HCT116 (cell line): ENCODE results near the gene GPRIN2. TPM values are rescaled to one million over a fixed set of nuclear protein-coding genes. Genes with fewer than 3 reads are reported as not detected.
"Not testable (repeated sequence)": the region's sequence is repeated elsewhere in the genome, so short reads cannot be mapped to it uniquely, and the experiment has no call there.

Experiments
- ATAC-seq: fragments of 200-7000 bp; cut with Tn5 transposase; 2 replicates; pipeline ENCODE4 v1.9.1; 2020; ENCODE audit warnings: mild to moderate bottlenecking, moderate library complexity
- BruUV-seq: library from RNA; stranded (reverse); fragments of 400-500 nt; replicated peaks from 2 replicates; lab custom pipeline; 2021; lab: Mats Ljungman, UMichigan
- CTCF ChIA-PET: fragments of 300-600 bp; sonication (Branson Sonifier 250); formaldehyde crosslinking; loops from one replicate; lab custom pipeline; 2021; ENCODE audit warnings: antibody characterized with exemption; lab: Charles Lee
- POLR2A ChIA-PET: fragments of 300-600, 350-600 bp; sonication (Branson Sonifier 250); formaldehyde crosslinking; loops from one replicate; lab custom pipeline; 2021; ENCODE audit warnings: antibody characterized with exemption; lab: Charles Lee
- RAD21 ChIA-PET, 2 experiments: fragments of 300-600 bp; sonication (Branson Sonifier 250); formaldehyde crosslinking; loops; one replicate each; lab custom pipeline; 2023; ENCODE audit warnings: low total read pairs in 2 of 2; ENCODE audit not compliant: uncharacterized antibody in 2 of 2, unreplicated experiment in 2 of 2, low non-redundant PET in 1 of 2; lab: Charles Lee
- DNase-seq: peaks from one replicate; pipeline ENCODE4 v3.0.0-alpha.2; 2010; ENCODE audit warnings: low read depth, low spot score
- H2AFZ ChIP-seq: fragments of 200-600 bp; shearing (Covaris generic), sonication (generic); 2 replicates; pipeline ENCODE4 v1.6.1; 2017; ENCODE audit warnings: low read depth, mixed run types, mixed read lengths, antibody characterized with exemption, low read length; ENCODE audit not compliant: poor library complexity, severe bottlenecking
- H3K27ac ChIP-seq: 2 replicates; pipeline ENCODE4 v1.5.1; 2012; ENCODE audit warnings: low read depth, low read length
- H3K27me3 ChIP-seq: fragments of 200-600 bp; sonication (generic); 2 replicates; pipeline ENCODE4 v1.6.1; 2016; ENCODE audit warnings: mixed run types, low read length, mixed read lengths; ENCODE audit not compliant: insufficient read depth
- H3K36me3 ChIP-seq, 2 experiments: fragments of 200-500 bp in 1 of 2; fragments of 200-600 bp in 1 of 2; sonication (Bioruptor generic) in 1 of 2; sonication (generic) in 1 of 2; 2 replicates each; pipeline versions ENCODE4 v1.5.1 to v1.6.1; 2014 to 2016; ENCODE audit warnings: low read length in 2 of 2, inconsistent platforms in 1 of 2, mixed read lengths in 1 of 2, mixed run types in 1 of 2; ENCODE audit not compliant: insufficient read depth in 2 of 2, control insufficient read depth in 1 of 2
- H3K4me1 ChIP-seq, 2 experiments: fragments of 200-600 bp in 1 of 2; sonication (generic) in 1 of 2; 2 replicates each; pipeline versions ENCODE4 v1.5.1 to v1.6.1; 2012 to 2017; ENCODE audit warnings: low read length in 2 of 2, inconsistent platforms in 1 of 2, mild to moderate bottlenecking in 1 of 2, mixed read lengths in 1 of 2, mixed run types in 1 of 2, moderate library complexity in 1 of 2; ENCODE audit not compliant: insufficient read depth in 2 of 2, control insufficient read depth in 1 of 2
- H3K4me2 ChIP-seq: fragments of 200-600 bp; sonication (generic); 2 replicates; pipeline ENCODE4 v1.6.1; 2017; ENCODE audit warnings: mixed run types, low read length, mixed read lengths
- H3K4me3 ChIP-seq, 2 experiments: fragments of 200-600 bp in 1 of 2; sonication (generic) in 1 of 2; replicated peaks in 1 of 2; 2 replicates each; pipeline ENCODE4 v1.5.1; 2011 to 2016; ENCODE audit warnings: low read length in 2 of 2, control low read depth in 1 of 2, low read depth in 1 of 2, mild to moderate bottlenecking in 1 of 2, mixed read lengths in 1 of 2, mixed run types in 1 of 2
- H3K79me2 ChIP-seq: fragments of 200-600 bp; sonication (generic); 2 replicates; pipeline ENCODE4 v1.6.1; 2017; ENCODE audit warnings: mild to moderate bottlenecking, mixed run types, low read length, moderate library complexity, mixed read lengths; ENCODE audit not compliant: insufficient read depth
- H3K9ac ChIP-seq: fragments of 200-600 bp; sonication (generic); 2 replicates; pipeline ENCODE4 v1.6.1; 2016; ENCODE audit warnings: low read length, mixed read lengths
- H3K9me2 ChIP-seq: fragments of 200-600 bp; sonication (generic), shearing (Covaris generic); 2 replicates; pipeline ENCODE4 v1.6.1; 2017; ENCODE audit warnings: mixed run types, mild to moderate bottlenecking, moderate library complexity; ENCODE audit not compliant: insufficient read depth
- H3K9me3 ChIP-seq, 2 experiments: fragments of 200-500 bp in 1 of 2; fragments of 200-600 bp in 1 of 2; sonication (Bioruptor generic) in 1 of 2; sonication (generic) in 1 of 2; 2 replicates each; pipeline ENCODE4 v1.6.1; 2014 to 2017; ENCODE audit warnings: low read length in 2 of 2, mixed read lengths in 2 of 2, inconsistent platforms in 1 of 2, low read depth in 1 of 2, mild to moderate bottlenecking in 1 of 2, mixed run types in 1 of 2, moderate library complexity in 1 of 2; ENCODE audit not compliant: control insufficient read depth in 1 of 2, insufficient read depth in 1 of 2
- H4K20me1 ChIP-seq: fragments of 200-600 bp; sonication (generic), shearing (Covaris generic); 2 replicates; pipeline ENCODE4 v1.6.1; 2017; ENCODE audit warnings: mixed run types, mild to moderate bottlenecking, moderate library complexity; ENCODE audit not compliant: insufficient read depth
- intact Hi-C: fragments of 100-400 bp; cut with micrococcal nuclease; formaldehyde crosslinking; loops from 2 replicates; pipeline ENCODE4 v1.10.0; 2022
- total RNA-seq: library from RNA; stranded (reverse); gene quantifications from one replicate; pipeline ENCODE4 v1.2.1, GENCODE V29; 2021; ENCODE audit not compliant: unreplicated experiment
- TF ChIP-seq, protein P1 (sequence below), 3 experiments: fragments of 200-600 bp in 1 of 3; sonication (generic) in 1 of 3; IDR thresholded peaks in 2 of 3; conservative IDR thresholded peaks in 1 of 3; 2 replicates each; pipeline ENCODE4 v1.5.1; 2012 to 2017; ENCODE audit warnings: low read depth in 2 of 3, low read length in 2 of 3, antibody characterized with exemption in 1 of 3, borderline replicate concordance in 1 of 3, control low read depth in 1 of 3, mild to moderate bottlenecking in 1 of 3, mixed read lengths in 1 of 3, mixed run types in 1 of 3, moderate library complexity in 1 of 3; ENCODE audit not compliant: insufficient read depth in 1 of 3

The GPRIN2 gene
- total RNA-seq, 1 experiment from 2014 or later = 1.7 TPM

- RAD21 ChIA-PET, H3K9me2 ChIP-seq, H3K79me2 ChIP-seq, H3K4me1 ChIP-seq, BruUV-seq, H2AFZ ChIP-seq, H4K20me1 ChIP-seq, DNase-seq, intact Hi-C loops, CTCF ChIA-PET, H3K9ac ChIP-seq, H3K36me3 ChIP-seq, H3K9me3 ChIP-seq, POLR2A ChIA-PET, H3K27me3 ChIP-seq, H3K27ac ChIP-seq: not testable (repeated sequence)
- peak overlapping the region; percentile 24 to 40; a peak in 3 of 4 replicates for H3K4me3 ChIP-seq
- peak; percentile 92 for ATAC-seq
- TF ChIP-seq, protein P1, sequence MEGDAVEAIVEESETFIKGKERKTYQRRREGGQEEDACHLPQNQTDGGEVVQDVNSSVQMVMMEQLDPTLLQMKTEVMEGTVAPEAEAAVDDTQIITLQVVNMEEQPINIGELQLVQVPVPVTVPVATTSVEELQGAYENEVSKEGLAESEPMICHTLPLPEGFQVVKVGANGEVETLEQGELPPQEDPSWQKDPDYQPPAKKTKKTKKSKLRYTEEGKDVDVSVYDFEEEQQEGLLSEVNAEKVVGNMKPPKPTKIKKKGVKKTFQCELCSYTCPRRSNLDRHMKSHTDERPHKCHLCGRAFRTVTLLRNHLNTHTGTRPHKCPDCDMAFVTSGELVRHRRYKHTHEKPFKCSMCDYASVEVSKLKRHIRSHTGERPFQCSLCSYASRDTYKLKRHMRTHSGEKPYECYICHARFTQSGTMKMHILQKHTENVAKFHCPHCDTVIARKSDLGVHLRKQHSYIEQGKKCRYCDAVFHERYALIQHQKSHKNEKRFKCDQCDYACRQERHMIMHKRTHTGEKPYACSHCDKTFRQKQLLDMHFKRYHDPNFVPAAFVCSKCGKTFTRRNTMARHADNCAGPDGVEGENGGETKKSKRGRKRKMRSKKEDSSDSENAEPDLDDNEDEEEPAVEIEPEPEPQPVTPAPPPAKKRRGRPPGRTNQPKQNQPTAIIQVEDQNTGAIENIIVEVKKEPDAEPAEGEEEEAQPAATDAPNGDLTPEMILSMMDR (IDR thresholded peaks at IDR 0.05 in 2 of 3, conservative IDR thresholded peaks at IDR 0.05 in 1 of 3; ENCODE audit: borderline replicate concordance in 1 of 3, insufficient read depth in 1 of 3, low read depth in 2 of 3, low read length in 2 of 3) = 0 out of 6 replicates have a peak, but pooled peaks of 1 of the 3 experiments have one; percentile 4
- peak overlapping the region; percentile 44 for H3K4me2 ChIP-seq
These were observed 41.3 kb upstream of the GPRIN2 start for GRCh38 chr10:46597616-46598246.

DNA sequence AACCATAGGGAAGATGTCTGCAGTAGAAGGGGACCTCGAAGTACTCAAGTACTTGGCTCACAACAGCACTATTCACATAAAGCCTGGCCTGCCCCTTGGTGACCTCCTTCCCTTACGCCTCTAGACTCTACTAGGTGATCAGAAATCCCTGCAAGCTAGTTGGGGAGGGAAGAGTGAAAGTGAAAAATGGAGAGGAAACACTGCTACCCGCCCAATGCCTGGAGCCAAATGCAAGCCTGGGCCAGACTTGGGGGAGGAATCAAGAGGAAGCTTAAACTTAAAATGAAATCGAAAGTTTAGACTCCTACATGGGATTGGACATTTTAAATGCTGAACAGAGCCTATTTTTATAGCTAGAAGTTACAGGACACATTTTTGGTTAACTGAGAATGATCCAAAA, 40.1 kb upstream of the GPRIN2 start:
- H4K20me1 ChIP-seq, H3K4me1 ChIP-seq, H3K9ac ChIP-seq, CTCF ChIA-PET, H3K9me2 ChIP-seq, ATAC-seq, POLR2A ChIA-PET, BruUV-seq, DNase-seq, H2AFZ ChIP-seq, intact Hi-C loops, H3K27ac ChIP-seq, RAD21 ChIA-PET, H3K4me3 ChIP-seq, H3K4me2 ChIP-seq, H3K9me3 ChIP-seq, H3K79me2 ChIP-seq, H3K36me3 ChIP-seq, H3K27me3 ChIP-seq: not testable (repeated sequence)

DNA sequence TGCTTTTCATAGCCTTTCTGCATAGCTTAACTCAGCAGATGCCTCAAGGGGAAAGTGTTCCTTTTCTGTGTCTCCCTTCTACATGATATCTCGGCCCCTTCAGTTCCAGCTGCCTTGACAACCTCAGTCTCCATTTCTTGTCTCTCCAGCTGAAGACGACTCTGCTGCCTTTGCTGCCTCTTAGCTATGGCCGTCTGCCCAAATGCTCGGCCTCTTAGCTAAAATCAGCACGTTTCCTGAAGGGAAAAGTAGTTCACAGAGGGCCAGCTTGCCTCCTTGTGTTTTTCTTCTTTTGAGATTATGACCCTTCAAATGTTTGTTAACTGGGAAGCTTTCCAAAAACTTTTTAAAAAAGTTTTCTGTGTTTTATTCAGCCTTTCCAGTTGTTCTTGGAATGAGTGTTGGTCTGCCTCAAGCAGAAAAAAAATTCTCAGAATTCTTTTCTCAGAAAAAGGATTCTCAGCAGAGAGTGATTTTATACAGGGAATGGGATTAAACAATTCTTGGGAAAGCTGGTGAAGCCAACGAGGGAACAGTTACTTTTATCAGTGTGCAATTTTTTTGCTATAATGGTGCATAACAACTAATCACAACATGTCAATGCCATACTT, 38.1 kb upstream of the GPRIN2 start:
- RAD21 ChIA-PET, H3K4me3 ChIP-seq, H3K36me3 ChIP-seq, H3K9me2 ChIP-seq, H3K27ac ChIP-seq, DNase-seq, POLR2A ChIA-PET, H3K79me2 ChIP-seq, intact Hi-C loops, H3K9ac ChIP-seq, H3K9me3 ChIP-seq, ATAC-seq, H2AFZ ChIP-seq, H3K4me1 ChIP-seq, H4K20me1 ChIP-seq, CTCF ChIA-PET, H3K4me2 ChIP-seq, H3K27me3 ChIP-seq: not testable (repeated sequence)
- BruUV-seq = TSS peak; percentile 18

- H3K36me3 ChIP-seq, RAD21 ChIA-PET, H3K9me3 ChIP-seq, BruUV-seq, H3K4me1 ChIP-seq, H4K20me1 ChIP-seq, H3K79me2 ChIP-seq, H3K27me3 ChIP-seq, H3K4me2 ChIP-seq, intact Hi-C loops, POLR2A ChIA-PET, H2AFZ ChIP-seq, ATAC-seq, CTCF ChIA-PET, H3K27ac ChIP-seq, H3K9ac ChIP-seq, H3K4me3 ChIP-seq, DNase-seq, H3K9me2 ChIP-seq: not testable (repeated sequence)
These were observed 36.8 kb upstream of the GPRIN2 start for GRCh38 chr10:46593307-46593706.
